ENCODE measurements around the gene ZFYVE1.

Gene ZFYVE1, protein sequence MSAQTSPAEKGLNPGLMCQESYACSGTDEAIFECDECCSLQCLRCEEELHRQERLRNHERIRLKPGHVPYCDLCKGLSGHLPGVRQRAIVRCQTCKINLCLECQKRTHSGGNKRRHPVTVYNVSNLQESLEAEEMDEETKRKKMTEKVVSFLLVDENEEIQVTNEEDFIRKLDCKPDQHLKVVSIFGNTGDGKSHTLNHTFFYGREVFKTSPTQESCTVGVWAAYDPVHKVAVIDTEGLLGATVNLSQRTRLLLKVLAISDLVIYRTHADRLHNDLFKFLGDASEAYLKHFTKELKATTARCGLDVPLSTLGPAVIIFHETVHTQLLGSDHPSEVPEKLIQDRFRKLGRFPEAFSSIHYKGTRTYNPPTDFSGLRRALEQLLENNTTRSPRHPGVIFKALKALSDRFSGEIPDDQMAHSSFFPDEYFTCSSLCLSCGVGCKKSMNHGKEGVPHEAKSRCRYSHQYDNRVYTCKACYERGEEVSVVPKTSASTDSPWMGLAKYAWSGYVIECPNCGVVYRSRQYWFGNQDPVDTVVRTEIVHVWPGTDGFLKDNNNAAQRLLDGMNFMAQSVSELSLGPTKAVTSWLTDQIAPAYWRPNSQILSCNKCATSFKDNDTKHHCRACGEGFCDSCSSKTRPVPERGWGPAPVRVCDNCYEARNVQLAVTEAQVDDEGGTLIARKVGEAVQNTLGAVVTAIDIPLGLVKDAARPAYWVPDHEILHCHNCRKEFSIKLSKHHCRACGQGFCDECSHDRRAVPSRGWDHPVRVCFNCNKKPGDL

DNA sequence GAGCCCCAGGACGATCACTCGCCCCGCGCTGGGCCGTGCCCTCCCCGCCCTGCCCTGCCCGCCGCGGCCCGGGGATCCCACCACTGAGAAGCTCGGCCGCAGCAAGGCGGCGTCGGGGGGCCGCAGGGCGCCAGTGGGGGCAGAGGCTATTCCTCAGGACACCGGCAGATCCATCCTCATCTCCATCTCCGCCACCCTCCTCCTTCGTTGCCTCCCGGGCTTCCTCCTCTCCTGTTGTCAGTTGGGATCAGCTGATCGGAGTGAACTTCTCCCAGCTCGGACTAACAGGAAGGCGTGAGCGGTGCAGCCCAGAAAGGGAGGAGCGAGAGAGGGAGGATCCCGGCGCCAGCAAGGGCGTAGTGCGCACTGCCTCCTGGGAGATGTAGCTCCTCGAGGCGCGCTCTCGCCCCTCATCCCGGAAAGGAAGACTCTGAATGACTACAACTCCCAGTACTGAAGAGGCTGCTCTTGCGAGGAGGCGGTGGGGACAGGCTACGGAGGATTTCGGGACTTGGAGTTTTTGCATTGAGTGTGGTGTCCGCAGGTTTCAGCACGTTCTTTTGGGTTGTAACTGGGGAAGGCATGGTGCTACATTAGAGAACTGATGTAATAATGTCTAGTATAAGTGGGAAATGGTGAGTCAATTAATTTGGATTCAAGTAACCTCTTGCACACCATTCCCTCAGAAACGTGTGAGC, at the start of gene ZFYVE1:
TSS of gene ZFYVE1 (minus strand) at position 262 of the 698 bp plus-strand sequence. CDS start 2,598 bp downstream, outside the sequence.
- DNase-seq (ENCODE audit: low read depth): peak; percentile 100
- H3K4me3 ChIP-seq (ENCODE audit: low read depth, low read length): peak within 1 kb of the TSS; percentile 87
- TF ChIP-seq, protein P1, sequence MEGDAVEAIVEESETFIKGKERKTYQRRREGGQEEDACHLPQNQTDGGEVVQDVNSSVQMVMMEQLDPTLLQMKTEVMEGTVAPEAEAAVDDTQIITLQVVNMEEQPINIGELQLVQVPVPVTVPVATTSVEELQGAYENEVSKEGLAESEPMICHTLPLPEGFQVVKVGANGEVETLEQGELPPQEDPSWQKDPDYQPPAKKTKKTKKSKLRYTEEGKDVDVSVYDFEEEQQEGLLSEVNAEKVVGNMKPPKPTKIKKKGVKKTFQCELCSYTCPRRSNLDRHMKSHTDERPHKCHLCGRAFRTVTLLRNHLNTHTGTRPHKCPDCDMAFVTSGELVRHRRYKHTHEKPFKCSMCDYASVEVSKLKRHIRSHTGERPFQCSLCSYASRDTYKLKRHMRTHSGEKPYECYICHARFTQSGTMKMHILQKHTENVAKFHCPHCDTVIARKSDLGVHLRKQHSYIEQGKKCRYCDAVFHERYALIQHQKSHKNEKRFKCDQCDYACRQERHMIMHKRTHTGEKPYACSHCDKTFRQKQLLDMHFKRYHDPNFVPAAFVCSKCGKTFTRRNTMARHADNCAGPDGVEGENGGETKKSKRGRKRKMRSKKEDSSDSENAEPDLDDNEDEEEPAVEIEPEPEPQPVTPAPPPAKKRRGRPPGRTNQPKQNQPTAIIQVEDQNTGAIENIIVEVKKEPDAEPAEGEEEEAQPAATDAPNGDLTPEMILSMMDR (conservative IDR thresholded peaks at IDR 0.05; ENCODE audit: low read depth, low read length): no peak

DNA sequence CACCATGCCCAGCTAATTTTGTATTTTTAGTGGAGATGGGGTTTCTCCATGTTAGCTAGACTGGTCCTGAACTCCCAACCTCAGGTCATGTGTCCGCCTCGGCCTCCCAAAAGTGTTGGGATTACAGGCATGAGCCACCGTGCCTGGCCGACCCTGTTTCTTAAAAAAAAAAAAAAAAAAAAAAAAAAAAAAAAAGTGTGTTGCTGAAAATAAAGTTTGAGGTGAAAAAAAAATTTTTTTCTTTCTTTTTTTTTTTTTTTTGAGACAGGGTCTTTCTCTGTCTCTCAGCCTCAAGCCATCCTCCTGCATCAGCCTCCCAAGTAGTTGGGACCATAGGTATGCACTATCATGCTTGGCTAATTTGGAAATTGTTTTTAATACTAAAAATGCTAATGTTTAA, 42.7 kb upstream of the ZFYVE1 start:
- DNase-seq (ENCODE audit: low read depth): no peak
- no peak overlapping the region for H3K4me3 ChIP-seq (ENCODE audit: low read depth, low read length)
- TF ChIP-seq, protein P1 (conservative IDR thresholded peaks at IDR 0.05; ENCODE audit: low read depth, low read length): no peak

DNA sequence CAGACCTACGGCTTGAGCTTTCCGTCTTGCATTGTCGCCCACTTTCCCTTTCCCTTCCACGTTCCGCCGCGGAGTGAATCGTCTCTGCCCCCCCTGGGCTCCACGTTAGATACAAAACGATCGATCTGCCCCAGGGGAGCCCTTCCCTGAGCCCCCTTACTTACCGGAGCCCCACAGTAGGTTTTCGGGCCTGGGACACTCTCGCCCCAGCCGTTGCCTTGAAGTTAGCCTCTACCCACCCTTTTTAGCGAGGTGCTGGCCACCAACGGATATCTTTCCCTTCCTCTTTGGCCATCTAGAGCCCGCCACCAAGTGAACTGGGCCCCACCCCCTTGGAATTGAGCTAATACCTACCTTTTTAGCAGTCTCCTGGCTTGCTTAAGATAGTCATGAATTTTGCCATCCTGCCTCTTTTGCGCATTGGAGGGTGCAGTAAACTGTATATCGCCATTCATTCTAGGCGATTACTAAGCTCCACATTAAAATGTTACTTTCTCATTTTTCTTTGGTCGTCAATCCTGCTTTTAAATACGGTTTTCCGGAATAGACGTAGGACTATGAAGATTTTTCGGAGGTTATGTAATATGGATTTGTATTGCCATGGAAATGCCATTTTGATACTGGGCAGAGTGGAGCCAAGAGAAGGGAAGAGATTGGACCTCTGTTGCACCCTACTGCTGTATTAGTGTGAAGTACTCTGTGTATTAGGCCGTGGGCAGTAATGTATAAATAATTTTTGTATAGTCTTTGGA, 32.2 kb upstream of the ZFYVE1 start:
- TF ChIP-seq, protein P1 (conservative IDR thresholded peaks at IDR 0.05; ENCODE audit: low read depth, low read length): no peak
- peak overlapping the region; percentile 96 for H3K4me3 ChIP-seq (ENCODE audit: low read depth, low read length)
- DNase-seq (ENCODE audit: low read depth): peak; percentile 38

DNA sequence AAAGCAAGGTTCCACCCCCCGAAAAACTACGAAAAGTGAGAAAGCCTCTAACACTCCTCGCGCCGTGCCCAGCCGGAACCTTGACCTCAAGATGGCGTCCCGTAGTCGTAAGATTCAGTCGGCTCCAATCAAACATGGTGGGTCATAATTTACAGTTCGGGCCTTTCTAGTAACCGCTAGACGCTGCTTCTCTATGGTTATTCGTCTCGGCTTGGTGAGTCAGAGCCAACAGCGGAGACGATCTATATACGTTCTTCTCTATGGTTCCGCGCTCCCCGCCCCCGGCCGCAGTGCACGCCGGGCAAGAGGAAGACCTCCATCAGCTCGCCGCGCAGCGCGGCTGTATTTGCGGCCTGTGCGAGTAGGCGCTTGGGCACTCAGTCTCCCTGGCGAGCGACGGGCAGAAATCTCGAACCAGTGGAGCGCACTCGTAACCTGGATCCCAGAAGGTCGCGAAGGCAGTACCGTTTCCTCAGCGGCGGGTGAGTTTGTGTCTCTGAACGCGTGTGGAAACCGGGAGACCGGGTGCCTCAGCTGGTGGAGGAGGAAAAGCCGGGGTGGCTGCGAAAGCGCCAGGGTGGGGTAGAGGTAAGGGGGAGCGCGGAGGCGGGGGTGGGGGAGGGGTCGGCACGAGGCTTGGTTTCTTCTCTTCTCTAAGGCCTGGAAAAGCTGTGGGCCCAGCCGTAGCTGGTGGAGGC, 31.5 kb upstream of the ZFYVE1 start, which contains the start of gene RBM25:
TSS of gene RBM25 (plus strand) at position 311 of the 698 bp plus-strand sequence. CDS start 13,108 bp downstream, outside the sequence.
- TF ChIP-seq, protein P1 (conservative IDR thresholded peaks at IDR 0.05; ENCODE audit: low read depth, low read length): no peak
- DNase-seq (ENCODE audit: low read depth): peak; percentile 99
- H3K4me3 ChIP-seq (ENCODE audit: low read depth, low read length): peak within 1 kb of the TSS; percentile 96

DNA sequence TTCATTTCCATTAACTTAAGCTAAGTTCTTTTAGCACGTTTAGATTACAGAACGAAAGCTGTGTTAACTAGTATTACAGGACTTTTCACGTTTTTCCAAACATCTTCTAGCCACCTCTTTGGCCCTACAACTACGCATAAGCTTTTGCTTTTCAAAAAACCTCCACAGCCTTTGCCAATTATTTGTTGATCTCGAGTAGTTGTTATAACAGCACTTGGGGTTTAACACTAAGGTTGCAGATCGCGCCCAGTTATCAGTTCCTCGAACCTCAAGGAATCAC, 31.0 kb upstream of the ZFYVE1 start:
- H3K4me3 ChIP-seq (ENCODE audit: low read depth, low read length): peak overlapping the region; percentile 96
- TF ChIP-seq, protein P1 (conservative IDR thresholded peaks at IDR 0.05; ENCODE audit: low read depth, low read length): no peak
- DNase-seq (ENCODE audit: low read depth): no peak

DNA sequence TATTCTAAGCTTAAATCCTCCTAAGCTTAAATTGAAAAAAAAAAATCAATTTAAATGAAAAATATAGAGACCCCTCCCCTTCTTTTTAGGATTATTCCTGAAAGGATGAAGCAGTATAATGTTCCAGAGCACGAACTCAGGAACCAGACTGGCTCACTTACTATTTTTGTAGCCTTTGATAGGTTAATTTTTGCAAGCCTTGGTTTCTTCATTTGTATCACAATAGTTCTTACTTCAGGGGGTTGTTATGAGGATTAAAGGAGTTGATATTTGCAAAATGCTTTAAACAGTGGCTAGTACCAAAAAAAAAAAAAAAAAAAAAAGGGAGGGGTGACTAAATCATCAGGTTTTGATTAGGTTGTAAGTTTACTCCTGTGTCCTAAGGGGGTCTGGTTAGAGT, 28.3 kb upstream of the ZFYVE1 start:
- no peak for DNase-seq (ENCODE audit: low read depth)
- TF ChIP-seq, protein P1 (conservative IDR thresholded peaks at IDR 0.05; ENCODE audit: low read depth, low read length): no peak
- H3K4me3 ChIP-seq (ENCODE audit: low read depth, low read length): no peak overlapping the region
